BLaER1 treated with 17β-estradiol and CSF1 and Interleukin-3, amounts not matched to agents 10 nM and 100 nM (cell line): ENCODE measurements around the gene CTIF.

Experiments
- H3K27ac ChIP-seq, 11 experiments: shearing (Covaris generic); formaldehyde crosslinking; 2 replicates each; pipeline ENCODE4 v1.8.1; 2022
- H3K27me3 ChIP-seq, 11 experiments: shearing (Covaris generic); formaldehyde crosslinking; 2 replicates each; pipeline ENCODE4 v1.8.1; 2022
- H3K36me3 ChIP-seq, 11 experiments: shearing (Covaris generic); formaldehyde crosslinking; 2 replicates each; pipeline ENCODE4 v1.8.1; 2022
- H3K4me1 ChIP-seq, 10 experiments: shearing (Covaris generic); formaldehyde crosslinking; 2 replicates each; pipeline ENCODE4 v1.8.1; 2022
- H3K4me2 ChIP-seq, 11 experiments: shearing (Covaris generic); formaldehyde crosslinking; 2 replicates each; pipeline ENCODE4 v1.8.1; 2022
- H3K4me3 ChIP-seq, 10 experiments: shearing (Covaris generic); formaldehyde crosslinking; 2 replicates each; pipeline ENCODE4 v1.8.1; 2022
- H3K9ac ChIP-seq, 11 experiments: shearing (Covaris generic); formaldehyde crosslinking; 2 replicates each; pipeline ENCODE4 v1.8.1; 2022
- H3K9me3 ChIP-seq, 11 experiments: shearing (Covaris generic); formaldehyde crosslinking; replicated peaks in 1 of 11; 2 replicates each; pipeline ENCODE4 v1.8.1; 2022
- H4K20me1 ChIP-seq, 11 experiments: shearing (Covaris generic); formaldehyde crosslinking; 2 replicates each; pipeline ENCODE4 v1.8.1; 2022
- Cebpa-rat ChIP-seq, 11 experiments: shearing (Covaris generic); IDR thresholded peaks; 2 replicates each; pipeline ENCODE4 v1.8.1; 2022

Gene CTIF

DNA sequence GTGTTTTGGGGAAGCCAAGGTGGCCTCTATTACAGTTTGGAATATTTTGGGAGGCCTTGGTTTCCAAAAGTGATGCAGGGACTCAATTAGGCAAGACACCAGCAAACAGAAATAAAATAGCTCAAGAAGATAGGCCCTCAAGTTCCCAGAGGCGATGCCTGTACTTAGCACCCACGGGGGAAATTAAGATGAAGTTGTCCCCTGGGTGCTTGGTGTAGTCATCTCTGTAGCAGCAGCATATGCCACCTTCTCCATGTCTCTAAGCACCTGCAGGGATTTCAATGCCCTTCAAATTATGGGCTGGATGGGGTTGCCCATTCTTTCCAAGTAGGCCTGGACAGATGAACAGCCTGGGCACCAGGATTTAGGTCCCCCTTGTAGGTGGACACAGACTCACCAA lies 185.0 kb downstream of the CTIF start:
- TF ChIP-seq Cebpa-rat (IDR thresholded peaks at IDR 0.05), result no peak
- Histone ChIP-seq H3K4me2 (peak overlapping the region in 4 of 11 experiments; percentile 10 to 25 (median 12); a peak in 3 of 22 replicates), H3K4me3 (no peak overlapping the region), H3K9me3 (peaks cover 17 to 41% (median 31%) of the 10 kb centered on the region in 11 experiments), H3K9ac (no peak overlapping the region), H3K36me3 (peaks cover 3 to 71% (median 19%) of the 10 kb centered on the region in 11 experiments; a peak in 20 of 22 replicates), H4K20me1 (no peaks in the 10 kb centered on the region), H3K4me1 (peaks cover 0 to 39% (median 22%) of the 10 kb centered on the region in 10 experiments; a peak in 14 of 20 replicates), H3K27ac (no peak overlapping the region), H3K27me3 (no peaks in the 10 kb centered on the region)

DNA sequence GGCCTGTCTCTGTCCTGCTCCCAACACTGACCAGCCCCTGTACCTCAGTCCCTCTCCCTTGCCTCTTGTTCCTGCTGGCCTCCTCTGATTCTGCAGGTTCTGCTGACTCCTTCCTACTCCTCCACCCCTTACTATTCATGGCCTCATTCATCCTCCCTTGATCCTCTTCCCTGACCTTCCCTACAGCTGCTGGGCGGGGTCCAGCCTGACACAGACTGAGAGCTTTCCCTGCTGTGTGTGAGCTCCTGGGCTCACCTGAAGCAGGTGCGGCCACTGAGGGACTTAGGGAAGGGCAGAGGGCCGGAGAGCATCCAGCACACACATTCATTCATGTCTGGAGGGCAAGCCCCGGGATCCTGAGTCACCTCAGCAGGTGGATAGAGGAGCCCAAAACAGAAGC lies 185.6 kb downstream of the CTIF start:
- peaks cover 0 to 39% (median 22%) of the 10 kb centered on the region in 10 experiments; a peak in 14 of 20 replicates for H3K4me1 ChIP-seq
- H3K4me3 ChIP-seq, result no peak overlapping the region
- H3K9ac ChIP-seq, result no peak overlapping the region
- H4K20me1 ChIP-seq, result no peaks in the 10 kb centered on the region
- no peak for TF ChIP-seq Cebpa-rat (IDR thresholded peaks at IDR 0.05)
- peaks cover 17 to 41% (median 31%) of the 10 kb centered on the region in 11 experiments for H3K9me3 ChIP-seq
- peak overlapping the region in 4 of 11 experiments; percentile 4 to 26 (median 19); a peak in 3 of 22 replicates for H3K4me2 ChIP-seq
- peaks cover 0 to 70% (median 14%) of the 10 kb centered on the region in 11 experiments; a peak in 15 of 22 replicates for H3K36me3 ChIP-seq
- H3K27me3 ChIP-seq, result no peaks in the 10 kb centered on the region
- no peak overlapping the region for H3K27ac ChIP-seq

- Histone ChIP-seq H3K27me3 (no peaks in the 10 kb centered on the region), H4K20me1 (peaks cover 0 to 3% (median 0%) of the 10 kb centered on the region in 11 experiments; a peak in 1 of 22 replicates), H3K36me3 (peaks cover 0 to 71% (median 14%) of the 10 kb centered on the region in 11 experiments; a peak in 15 of 22 replicates), H3K9ac (no peak overlapping the region), H3K4me1 (peaks cover 0 to 39% (median 22%) of the 10 kb centered on the region in 10 experiments; a peak in 14 of 20 replicates), H3K27ac (no peak overlapping the region), H3K4me2 (peak overlapping the region in 5 of 11 experiments; percentile 4 to 26 (median 19); a peak in 5 of 22 replicates), H3K4me3 (no peak overlapping the region), H3K9me3 (peaks cover 17 to 41% (median 31%) of the 10 kb centered on the region in 11 experiments)
- no peak for TF ChIP-seq Cebpa-rat (IDR thresholded peaks at IDR 0.05)
Observed at GRCh38 chr18:48724939-48725338, 186.1 kb downstream of the CTIF start.

DNA sequence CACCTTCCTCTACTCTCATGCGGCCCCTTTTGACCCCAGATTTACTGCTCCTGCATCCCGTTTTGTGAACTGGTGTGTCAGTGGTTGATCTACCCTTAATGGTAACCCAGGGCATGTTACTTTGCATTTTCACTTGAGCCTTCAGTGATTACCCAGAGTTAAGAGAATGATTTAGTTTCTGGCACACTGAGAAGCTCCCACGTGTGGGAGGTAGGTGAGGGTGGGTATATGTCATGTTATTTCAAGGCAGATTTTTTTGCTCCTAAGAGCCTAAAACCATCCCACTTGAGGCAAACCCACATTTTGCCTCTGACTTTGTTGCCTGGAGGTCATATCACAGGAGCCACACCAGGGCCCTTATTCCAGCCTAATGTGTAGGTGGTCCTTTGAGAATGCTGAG lies 186.7 kb downstream of the CTIF start:
- Histone ChIP-seq H3K27ac (no peak overlapping the region), H3K4me1 (peaks cover 0 to 34% (median 17%) of the 10 kb centered on the region in 10 experiments; a peak in 13 of 20 replicates), H3K9me3 (peaks cover 17 to 41% (median 31%) of the 10 kb centered on the region in 11 experiments), H3K4me2 (0 out of 22 replicates have a peak overlapping the region, but pooled peaks of 1 of the 11 experiments have one; percentile 19), H3K36me3 (peaks cover 0 to 65% (median 14%) of the 10 kb centered on the region in 11 experiments; a peak in 15 of 22 replicates), H3K4me3 (no peak overlapping the region), H3K9ac (no peak overlapping the region), H4K20me1 (peaks cover 0 to 6% (median 0%) of the 10 kb centered on the region in 11 experiments; a peak in 2 of 22 replicates), H3K27me3 (no peaks in the 10 kb centered on the region)
- TF ChIP-seq Cebpa-rat (IDR thresholded peaks at IDR 0.05), result no peak

DNA sequence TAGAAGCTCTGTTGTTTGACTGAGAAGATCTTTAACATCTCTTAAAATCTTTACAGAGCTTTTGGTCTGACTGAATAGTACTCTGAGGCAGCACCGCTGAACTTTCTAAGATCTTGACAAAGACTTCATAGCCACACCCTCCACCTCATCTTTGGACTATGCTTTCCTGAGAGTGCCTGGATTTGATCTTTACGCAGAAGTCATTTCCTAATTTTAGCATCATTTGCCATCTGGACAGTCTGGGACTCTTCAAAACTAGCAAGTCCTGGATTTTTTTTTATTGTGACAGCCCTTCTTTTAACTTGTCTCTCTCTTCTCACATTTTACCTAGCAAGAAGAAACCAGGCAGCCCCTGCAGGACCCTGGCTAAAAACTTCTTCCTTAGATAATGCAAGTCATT lies 188.8 kb downstream of the CTIF start:
- peaks cover 0 to 27% (median 0%) of the 10 kb centered on the region in 11 experiments; a peak in 7 of 22 replicates for H4K20me1 ChIP-seq
- H3K36me3 ChIP-seq, result peaks cover 0 to 51% (median 14%) of the 10 kb centered on the region in 11 experiments; a peak in 15 of 22 replicates
- peaks cover 0 to 23% (median 8%) of the 10 kb centered on the region in 10 experiments; a peak in 14 of 20 replicates for H3K4me1 ChIP-seq
- H3K4me2 ChIP-seq, result no peak overlapping the region
- TF ChIP-seq Cebpa-rat (IDR thresholded peaks at IDR 0.05), result no peak
- H3K27me3 ChIP-seq, result no peaks in the 10 kb centered on the region
- H3K4me3 ChIP-seq, result no peak overlapping the region
- no peak overlapping the region for H3K9ac ChIP-seq
- H3K9me3 ChIP-seq, result peaks cover 17 to 41% (median 31%) of the 10 kb centered on the region in 11 experiments
- H3K27ac ChIP-seq, result no peak overlapping the region

DNA sequence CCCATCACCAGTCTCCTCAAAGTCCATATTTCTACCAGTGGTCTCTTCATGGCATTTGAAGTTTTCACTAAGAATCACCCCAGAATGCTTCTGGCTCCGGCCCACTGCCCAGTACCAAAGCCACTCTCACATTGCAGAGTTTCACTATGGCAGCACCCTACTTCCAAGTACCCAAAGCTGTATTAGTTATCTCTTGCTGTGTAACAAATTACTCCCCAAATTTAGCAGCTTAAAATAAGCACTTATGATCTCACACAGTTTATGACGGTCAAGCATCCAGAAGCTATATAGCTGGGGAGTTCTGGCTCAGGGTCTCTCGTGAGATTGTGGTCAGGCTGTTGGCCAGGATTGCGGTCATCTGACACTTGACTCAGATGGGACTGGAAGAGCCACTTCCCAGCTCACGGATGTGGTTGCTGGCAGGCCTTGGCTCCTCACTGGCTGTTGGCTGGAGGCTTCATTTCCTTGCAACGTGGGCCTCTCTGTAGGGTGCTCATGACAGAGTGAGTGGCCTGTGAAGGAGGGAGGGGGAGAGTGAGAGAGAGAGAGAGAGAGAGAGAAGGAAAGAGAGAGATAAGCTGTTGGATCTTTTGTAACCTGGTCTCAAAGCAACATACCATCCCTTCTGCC lies 189.5 kb downstream of the CTIF start:
- Histone ChIP-seq H3K4me3 (no peak overlapping the region), H3K36me3 (peaks cover 0 to 49% (median 14%) of the 10 kb centered on the region in 11 experiments; a peak in 15 of 22 replicates)

GRCh38 chr18:48729404-48729803 lies 190.6 kb downstream of the CTIF start:
- H3K4me1 ChIP-seq, result peaks cover 9 to 23% (median 17%) of the 10 kb centered on the region in 10 experiments
- no peak for TF ChIP-seq Cebpa-rat (IDR thresholded peaks at IDR 0.05)
- H3K27me3 ChIP-seq, result no peaks in the 10 kb centered on the region
- peaks cover 0 to 44% (median 0%) of the 10 kb centered on the region in 11 experiments; a peak in 8 of 22 replicates for H4K20me1 ChIP-seq
- peaks cover 0 to 49% (median 14%) of the 10 kb centered on the region in 11 experiments; a peak in 15 of 22 replicates for H3K36me3 ChIP-seq
- no peak overlapping the region for H3K27ac ChIP-seq
- no peak overlapping the region for H3K4me2 ChIP-seq
- H3K4me3 ChIP-seq, result no peak overlapping the region
- no peak overlapping the region for H3K9ac ChIP-seq
- peaks cover 17 to 40% (median 31%) of the 10 kb centered on the region in 11 experiments for H3K9me3 ChIP-seq

More for the DNA sequence above, 189.5 kb downstream of the CTIF start:
- TF ChIP-seq Cebpa-rat (IDR thresholded peaks at IDR 0.05), result no peak
- Histone ChIP-seq H3K4me1 (peaks cover 6 to 23% (median 12%) of the 10 kb centered on the region in 10 experiments), H3K27ac (no peak overlapping the region), H3K9ac (no peak overlapping the region), H3K27me3 (no peaks in the 10 kb centered on the region), H4K20me1 (peaks cover 0 to 34% (median 0%) of the 10 kb centered on the region in 11 experiments; a peak in 8 of 22 replicates), H3K9me3 (peaks cover 17 to 41% (median 31%) of the 10 kb centered on the region in 11 experiments), H3K4me2 (no peak overlapping the region)

DNA sequence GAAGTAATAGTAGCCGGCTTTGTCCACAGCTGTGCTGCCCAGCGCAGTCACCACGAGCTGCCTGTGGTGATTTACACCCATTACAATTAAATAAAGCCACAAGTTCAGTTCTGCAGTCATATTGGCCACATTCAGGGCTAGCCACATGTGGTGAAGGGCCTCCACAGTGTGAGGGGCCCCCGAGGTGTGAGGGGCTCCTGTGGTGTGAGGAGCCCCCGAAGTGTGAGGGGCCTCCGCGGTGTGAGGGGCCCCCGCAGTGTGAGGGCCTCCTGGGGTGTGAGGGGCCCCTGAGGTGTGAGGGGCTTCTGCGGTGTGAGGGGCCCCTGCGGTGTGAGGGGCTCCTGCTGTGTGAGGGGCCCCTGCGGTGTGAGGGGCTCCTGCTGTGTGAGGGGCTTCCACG lies 191.2 kb downstream of the CTIF start:
- H3K27me3 ChIP-seq, result no peaks in the 10 kb centered on the region
- no peak overlapping the region for H3K9ac ChIP-seq
- H3K4me3 ChIP-seq, result no peak overlapping the region
- H3K4me2 ChIP-seq, result no peak overlapping the region
- TF ChIP-seq Cebpa-rat (IDR thresholded peaks at IDR 0.05), result no peak
- H3K9me3 ChIP-seq, result peaks cover 17 to 35% (median 31%) of the 10 kb centered on the region in 11 experiments
- H3K27ac ChIP-seq, result no peak overlapping the region
- peaks cover 0 to 50% (median 1%) of the 10 kb centered on the region in 11 experiments; a peak in 9 of 22 replicates for H4K20me1 ChIP-seq
- H3K4me1 ChIP-seq, result peaks cover 7 to 23% (median 20%) of the 10 kb centered on the region in 10 experiments
- peaks cover 0 to 48% (median 14%) of the 10 kb centered on the region in 11 experiments; a peak in 15 of 22 replicates for H3K36me3 ChIP-seq
